ENCODE results near the gene PHACTR3.
"Not testable (repeated sequence)": the region's sequence is repeated elsewhere in the genome, so short reads cannot be mapped to it uniquely, and the experiment has no call there.

Gene PHACTR3

GRCh38 chr20:59856526-59856925 is 252.2 kb downstream of the PHACTR3 start:
- not testable (repeated sequence) for DNase-seq (ENCODE audit: low read depth in 2 of 2)

DNA sequence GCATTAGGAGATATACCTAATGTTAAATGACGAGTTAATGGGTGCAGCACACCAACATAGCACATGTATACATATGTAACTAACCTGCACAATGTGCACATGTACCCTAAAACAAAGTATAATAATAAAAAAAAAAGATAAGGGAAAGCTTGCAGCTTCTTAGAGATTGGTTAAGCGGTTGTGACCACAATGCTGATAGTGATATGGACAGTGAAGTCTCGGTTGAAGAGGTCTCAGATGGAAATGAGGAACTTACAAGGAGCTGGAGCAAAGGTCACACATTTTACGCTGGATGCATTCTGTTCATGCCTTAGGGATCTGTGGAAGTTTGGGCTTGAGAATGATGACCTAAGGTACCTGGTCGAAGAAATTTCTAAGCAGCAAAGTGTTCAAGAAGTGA is 252.6 kb downstream of the PHACTR3 start:
- DNase-seq (ENCODE audit: low read depth in 2 of 2) = not testable (repeated sequence)

- DNase-seq (ENCODE audit: low read depth in 2 of 2) = no peak
These were observed 253.6 kb downstream of the PHACTR3 start for GRCh38 chr20:59857966-59858365.

- no peak for DNase-seq (ENCODE audit: low read depth in 2 of 2)
These were observed 254.1 kb downstream of the PHACTR3 start for GRCh38 chr20:59858425-59858824.

- DNase-seq (ENCODE audit: low read depth in 2 of 2) = no peak
These were observed 257.1 kb downstream of the PHACTR3 start for GRCh38 chr20:59861401-59861800.

GRCh38 chr20:59863058-59863457 is 258.7 kb downstream of the PHACTR3 start:
- no peak for DNase-seq (ENCODE audit: low read depth in 2 of 2)

DNA sequence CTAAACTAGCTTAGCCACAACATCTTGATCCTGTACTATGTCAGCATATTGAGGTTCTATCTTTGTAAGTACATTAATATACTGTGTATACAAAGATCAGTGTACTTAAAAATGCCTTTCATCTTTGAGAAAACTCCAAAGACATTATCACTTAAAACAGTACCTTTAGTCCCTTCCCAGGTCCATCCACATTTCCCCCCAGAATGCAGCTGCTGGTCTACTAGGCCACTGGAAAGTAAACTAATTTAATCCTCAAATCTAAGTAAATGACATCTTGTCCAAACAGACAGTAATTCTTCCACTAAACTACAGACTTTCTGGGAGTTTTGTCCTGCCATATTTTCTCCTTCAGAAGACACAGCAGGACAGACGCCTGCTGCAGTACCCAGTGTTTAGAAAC is 260.4 kb downstream of the PHACTR3 start:
- DNase-seq (ENCODE audit: low read depth in 2 of 2) = no peak

DNA sequence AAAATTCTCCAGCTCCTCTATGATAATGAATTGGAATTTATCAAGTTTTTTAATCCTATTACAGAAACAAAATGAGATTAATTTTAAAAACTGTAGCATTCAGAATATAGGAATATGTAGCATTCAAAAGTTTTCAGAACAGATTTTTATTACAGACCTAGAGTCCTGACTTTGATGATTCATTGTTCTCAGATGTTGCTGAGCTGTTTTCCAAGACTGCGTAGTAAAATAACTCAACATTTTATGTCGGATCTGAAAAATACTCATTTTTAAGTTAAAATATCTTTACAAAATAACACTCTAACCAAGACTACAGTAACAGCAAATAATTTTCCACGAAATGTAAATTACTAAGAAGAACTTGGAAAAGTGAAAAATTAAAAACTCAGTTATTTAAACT is 262.0 kb downstream of the PHACTR3 start:
- DNase-seq (ENCODE audit: low read depth in 2 of 2) = no peak

DNA sequence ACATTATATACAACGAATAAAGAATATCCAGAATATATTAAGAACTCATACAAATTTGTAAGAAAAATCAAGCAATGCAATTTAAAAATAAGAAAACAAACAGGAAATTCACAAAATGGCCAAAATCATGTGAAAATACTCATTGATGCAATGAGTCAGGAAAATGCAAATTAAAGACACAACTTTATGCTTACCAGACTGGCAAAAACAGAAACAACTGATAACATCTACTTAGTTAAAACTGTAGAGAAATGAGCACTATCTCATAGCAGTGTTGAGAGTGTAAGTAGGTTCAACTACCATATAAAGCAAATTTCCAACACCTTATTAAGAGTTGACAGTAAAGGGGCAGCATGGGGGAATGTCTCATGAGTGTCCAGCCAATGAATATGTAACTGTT is 266.8 kb downstream of the PHACTR3 start:
- DNase-seq (ENCODE audit: low read depth in 2 of 2) = no peak

DNA sequence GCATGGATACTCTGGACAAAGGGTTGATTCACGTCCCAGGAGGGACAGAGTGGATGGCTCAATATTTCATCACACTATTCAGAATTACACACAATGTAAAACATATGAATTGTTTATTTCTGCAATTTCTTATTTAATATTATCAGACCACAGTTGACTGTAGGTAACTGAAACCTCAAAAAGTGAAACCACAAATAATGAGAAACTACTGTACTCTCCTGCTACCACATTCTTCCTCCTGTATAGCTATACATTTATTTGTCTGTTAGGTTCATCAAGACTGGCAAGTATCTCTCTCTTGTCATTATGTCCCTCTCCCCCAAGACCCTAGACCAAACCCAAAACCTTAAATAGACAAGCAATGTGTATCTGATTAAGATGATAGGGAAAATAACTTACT is 269.1 kb downstream of the PHACTR3 start:
- DNase-seq (ENCODE audit: low read depth in 2 of 2) = no peak

DNA sequence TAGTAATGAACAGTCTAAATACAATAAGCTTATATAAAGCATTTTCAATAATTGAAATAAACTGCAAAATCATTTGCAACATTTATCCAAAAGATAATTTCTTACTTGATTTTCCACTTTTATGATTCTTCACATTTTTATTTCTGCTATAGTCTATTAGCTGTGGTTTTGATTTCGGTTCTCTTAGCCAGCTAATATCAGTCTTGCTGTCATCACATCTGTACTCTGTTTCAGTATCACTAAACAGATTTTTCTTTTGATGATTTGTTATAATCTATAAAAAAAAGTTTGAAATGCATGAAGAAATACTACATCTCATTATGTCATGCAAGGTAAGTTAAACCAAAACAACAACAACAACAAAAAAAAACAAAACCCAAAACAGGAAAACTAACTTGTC is 275.9 kb downstream of the PHACTR3 start:
- DNase-seq (ENCODE audit: low read depth in 2 of 2) = no peak

- no peak for DNase-seq (ENCODE audit: low read depth in 2 of 2)
These were observed 280.2 kb downstream of the PHACTR3 start for GRCh38 chr20:59884494-59884893.

- DNase-seq (ENCODE audit: low read depth in 2 of 2) = no peak
These were observed 283.7 kb downstream of the PHACTR3 start for GRCh38 chr20:59888050-59888449.

DNA sequence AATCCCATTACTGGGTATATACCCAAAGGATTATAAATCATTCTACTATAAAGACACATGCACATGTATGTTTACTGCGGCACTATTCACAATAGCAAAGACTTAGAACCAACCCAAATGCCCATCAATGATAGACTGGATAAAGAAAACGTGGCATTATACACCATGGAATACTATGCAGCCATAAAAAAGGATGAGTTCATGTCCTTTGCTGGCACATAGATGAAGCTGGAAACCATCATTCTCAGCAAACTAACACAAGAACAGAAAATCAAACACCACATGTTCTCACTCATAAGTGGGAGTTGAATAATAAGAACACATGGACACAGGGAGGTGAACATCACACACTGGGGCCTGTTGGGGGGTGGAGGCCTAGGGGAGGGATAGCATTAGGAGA is 285.7 kb downstream of the PHACTR3 start:
- not testable (repeated sequence) for DNase-seq (ENCODE audit: low read depth in 2 of 2)

DNA sequence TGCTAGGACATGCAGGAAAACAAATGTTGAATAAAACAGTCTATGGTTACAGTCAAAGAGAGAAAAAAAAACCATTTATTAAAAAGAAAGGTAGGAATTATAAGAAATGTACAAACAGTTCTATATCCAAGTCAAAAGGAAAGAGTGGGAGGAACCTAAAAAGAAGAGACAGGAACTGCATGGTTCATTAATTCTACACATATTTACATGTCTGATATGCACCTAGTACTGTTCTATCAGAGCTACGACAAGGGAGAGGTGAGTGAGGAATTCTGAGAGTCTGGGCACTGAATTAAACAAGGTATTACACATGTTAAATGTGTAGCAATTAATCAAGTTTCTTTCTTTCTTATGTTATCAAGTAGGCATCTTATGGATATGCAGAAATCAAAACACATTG is 287.2 kb downstream of the PHACTR3 start:
- DNase-seq (ENCODE audit: low read depth in 2 of 2) = no peak

DNA sequence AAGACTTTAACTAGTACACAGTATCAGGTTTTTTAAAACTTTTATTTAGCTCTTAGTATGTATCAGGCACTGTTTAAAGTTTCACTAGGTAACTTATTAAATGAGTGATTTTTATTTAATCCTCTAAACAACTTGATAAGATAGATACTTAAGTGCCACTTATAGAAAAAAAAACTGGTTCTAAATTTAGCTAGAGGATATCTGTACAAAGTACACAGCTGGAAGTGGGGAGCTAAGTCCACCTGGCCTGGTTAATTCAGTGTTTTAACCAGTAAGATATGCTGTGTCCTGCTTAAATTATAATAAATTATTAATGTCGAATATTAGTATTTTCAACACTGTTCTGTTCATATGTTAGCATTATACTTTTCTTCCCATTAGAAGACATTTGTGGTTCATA is 291.6 kb downstream of the PHACTR3 start:
- no peak for DNase-seq (ENCODE audit: low read depth in 2 of 2)
